Smooth muscle cell (in vitro differentiated cells): Measurements from ENCODE around the gene SHROOM2. TPM values are rescaled to one million over a fixed set of nuclear protein-coding genes. Genes with fewer than 3 reads are reported as not detected.

ENCODE experiments used
- DNase-seq: peaks from one replicate; lab custom pipeline; 2025; ENCODE audit not compliant: unreplicated experiment; lab: John Stamatoyannopoulos, UW
- H2AFZ ChIP-seq: fragments of 200-600 bp; sonication (generic); 2 replicates; pipeline ENCODE4 v1.6.0; 2016; ENCODE audit warnings: antibody characterized with exemption, low read depth, mild to moderate bottlenecking
- H3F3A ChIP-seq: fragments of 200-600 bp; sonication (generic); 2 replicates; pipeline ENCODE4 v1.6.0; 2017; ENCODE audit warnings: antibody characterized with exemption, low read depth
- H3K27ac ChIP-seq: fragments of 200-600 bp; sonication (generic); 2 replicates; pipeline ENCODE4 v1.5.1; 2016; ENCODE audit warnings: low read depth, mild to moderate bottlenecking
- H3K27me3 ChIP-seq: fragments of 200-600 bp; sonication (generic); 2 replicates; pipeline ENCODE4 v1.6.1; 2016; ENCODE audit warnings: low read depth, mild to moderate bottlenecking
- H3K36me3 ChIP-seq: fragments of 200-600 bp; sonication (generic); 2 replicates; pipeline ENCODE4 v1.5.1; 2016; ENCODE audit warnings: low read depth
- H3K4me1 ChIP-seq: fragments of 200-600 bp; sonication (generic); 2 replicates; pipeline ENCODE4 v1.5.1; 2016; ENCODE audit warnings: low read depth
- H3K4me2 ChIP-seq: fragments of 200-600 bp; sonication (generic); 2 replicates; pipeline ENCODE4 v1.6.0; 2016; ENCODE audit warnings: mild to moderate bottlenecking
- H3K4me3 ChIP-seq: fragments of 200-600 bp; sonication (generic); 2 replicates; pipeline ENCODE4 v1.5.1; 2016; ENCODE audit warnings: mild to moderate bottlenecking
- H3K79me2 ChIP-seq: fragments of 200-600 bp; sonication (generic); 2 replicates; pipeline ENCODE4 v1.6.0; 2016; ENCODE audit warnings: low read depth, mild to moderate bottlenecking
- H3K9ac ChIP-seq: fragments of 200-600 bp; sonication (generic); 2 replicates; pipeline ENCODE4 v1.6.0; 2016; ENCODE audit warnings: low read depth
- H3K9me3 ChIP-seq: fragments of 200-600 bp; sonication (generic); replicated peaks from 2 replicates; pipeline ENCODE4 v1.5.1; 2016; ENCODE audit warnings: low read depth
- H4K20me1 ChIP-seq: fragments of 200-600 bp; sonication (generic); 2 replicates; pipeline ENCODE4 v1.6.0; 2016; ENCODE audit warnings: low read depth
- WGBS: methylation state at CpG from one replicate; pipeline ENCODE4 v1.1.7; 2016; ENCODE audit warnings: low lambda C conversion rate; 5-methylcytosine and 5-hydroxymethylcytosine counted together
- polyA plus RNA-seq: library from polyadenylated mRNA; unstranded; fragments of >200 nt; fragmentation: Nextera tagmentation; extraction: Ambion mirVana; gene quantifications from 2 replicates; pipeline ENCODE4 v1.2.1, GENCODE V29; 2016
- total RNA-seq: library from RNA; depleted of rRNA; stranded (reverse); fragments of >200 nt; gene quantifications from 2 replicates; pipeline ENCODE4 v1.2.3, GENCODE V29; 2014
- TF ChIP-seq, protein P1 (sequence below): fragments of 200-600 bp; sonication (generic); IDR thresholded peaks from 2 replicates; pipeline ENCODE4 v1.5.1; 2017; ENCODE audit warnings: borderline replicate concordance, mild to moderate bottlenecking, antibody characterized with exemption; ENCODE audit not compliant: insufficient read depth, poor library complexity, severe bottlenecking

The SHROOM2 gene
- total and polyA plus RNA-seq, 2 experiments from 2014 or later: 5.5 to 8.9 TPM

GRCh38 chrX:9899640-9900111, 113.4 kb downstream of the SHROOM2 start:
- Histone ChIP-seq H3K27ac (peak overlapping the region; percentile 91), H3K4me2 (peak overlapping the region; percentile 65), H3K79me2 (peaks cover 4% of the 10 kb centered on the region), H4K20me1 (no peaks in the 10 kb centered on the region), H3K9ac (no peak overlapping the region), H3F3A (no peaks in the 10 kb centered on the region), H3K27me3 (no peaks in the 10 kb centered on the region), H3K9me3 (no peaks in the 10 kb centered on the region), H3K4me3 (no peak overlapping the region), H2AFZ (no peak overlapping the region), H3K36me3 (no peaks in the 10 kb centered on the region), H3K4me1 (no peaks in the 10 kb centered on the region)
- WGBS: 55% methylated on average over 17 of the region's 17 CpGs
- TF ChIP-seq, protein P1, sequence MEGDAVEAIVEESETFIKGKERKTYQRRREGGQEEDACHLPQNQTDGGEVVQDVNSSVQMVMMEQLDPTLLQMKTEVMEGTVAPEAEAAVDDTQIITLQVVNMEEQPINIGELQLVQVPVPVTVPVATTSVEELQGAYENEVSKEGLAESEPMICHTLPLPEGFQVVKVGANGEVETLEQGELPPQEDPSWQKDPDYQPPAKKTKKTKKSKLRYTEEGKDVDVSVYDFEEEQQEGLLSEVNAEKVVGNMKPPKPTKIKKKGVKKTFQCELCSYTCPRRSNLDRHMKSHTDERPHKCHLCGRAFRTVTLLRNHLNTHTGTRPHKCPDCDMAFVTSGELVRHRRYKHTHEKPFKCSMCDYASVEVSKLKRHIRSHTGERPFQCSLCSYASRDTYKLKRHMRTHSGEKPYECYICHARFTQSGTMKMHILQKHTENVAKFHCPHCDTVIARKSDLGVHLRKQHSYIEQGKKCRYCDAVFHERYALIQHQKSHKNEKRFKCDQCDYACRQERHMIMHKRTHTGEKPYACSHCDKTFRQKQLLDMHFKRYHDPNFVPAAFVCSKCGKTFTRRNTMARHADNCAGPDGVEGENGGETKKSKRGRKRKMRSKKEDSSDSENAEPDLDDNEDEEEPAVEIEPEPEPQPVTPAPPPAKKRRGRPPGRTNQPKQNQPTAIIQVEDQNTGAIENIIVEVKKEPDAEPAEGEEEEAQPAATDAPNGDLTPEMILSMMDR: no peak
- no peak for DNase-seq

GRCh38 chrX:9902656-9903055, 116.4 kb downstream of the SHROOM2 start:
- H3K27ac ChIP-seq: no peak overlapping the region
- H3K9me3 ChIP-seq: no peaks in the 10 kb centered on the region
- TF ChIP-seq, protein P1: no peak
- no peak overlapping the region for H3K9ac ChIP-seq
- no peak overlapping the region for H2AFZ ChIP-seq
- no peaks in the 10 kb centered on the region for H3K36me3 ChIP-seq
- H3K79me2 ChIP-seq: peaks cover 4% of the 10 kb centered on the region
- H3K27me3 ChIP-seq: no peaks in the 10 kb centered on the region
- 75% methylated on average over 6 of the region's 6 CpGs for WGBS
- H3K4me3 ChIP-seq: no peak overlapping the region
- no peaks in the 10 kb centered on the region for H4K20me1 ChIP-seq
- no peak for DNase-seq
- H3F3A ChIP-seq: no peaks in the 10 kb centered on the region
- no peak overlapping the region for H3K4me2 ChIP-seq
- no peaks in the 10 kb centered on the region for H3K4me1 ChIP-seq

GRCh38 chrX:9903146-9903545, 116.9 kb downstream of the SHROOM2 start:
- Histone ChIP-seq H4K20me1 (no peaks in the 10 kb centered on the region), H3K4me3 (no peak overlapping the region), H3K79me2 (peaks cover 4% of the 10 kb centered on the region), H3K27ac (no peak overlapping the region), H3F3A (no peaks in the 10 kb centered on the region), H3K4me1 (no peaks in the 10 kb centered on the region), H3K4me2 (no peak overlapping the region), H3K36me3 (no peaks in the 10 kb centered on the region), H2AFZ (no peak overlapping the region), H3K9ac (no peak overlapping the region), H3K27me3 (no peaks in the 10 kb centered on the region), H3K9me3 (no peaks in the 10 kb centered on the region)
- DNase-seq: no peak
- TF ChIP-seq, protein P1: no peak
- WGBS: 80% methylated on average over 5 of the region's 5 CpGs

DNA sequence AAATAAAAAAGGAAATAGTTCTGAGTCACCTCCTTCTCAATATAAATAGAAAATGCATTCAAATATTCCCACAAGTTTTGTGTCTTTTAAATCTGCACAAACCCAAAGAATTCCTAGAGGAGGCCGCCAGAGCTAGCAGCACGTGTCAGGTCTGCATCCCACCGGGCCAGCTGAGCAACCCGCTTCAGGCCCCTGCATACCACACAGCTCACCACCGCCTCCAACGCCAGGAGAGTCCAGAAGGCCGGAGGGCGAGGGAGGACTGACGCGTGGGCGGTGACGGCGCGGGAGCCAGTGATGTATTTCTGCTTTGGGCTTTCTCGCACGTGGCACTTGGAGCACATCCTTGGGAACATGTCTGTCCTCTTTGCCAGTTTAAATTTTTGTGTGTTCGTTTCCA, 119.1 kb downstream of the SHROOM2 start:
- Histone ChIP-seq H3K27ac (peak overlapping the region; percentile 35), H3K4me2 (no peak overlapping the region)

More for the DNA sequence above, 119.1 kb downstream of the SHROOM2 start:
- H3K36me3 ChIP-seq: no peaks in the 10 kb centered on the region
- no peaks in the 10 kb centered on the region for H3K27me3 ChIP-seq
- no peaks in the 10 kb centered on the region for H3K4me1 ChIP-seq
- 50% methylated on average over 17 of the region's 17 CpGs for WGBS
- H3K9ac ChIP-seq: no peak overlapping the region
- no peak for DNase-seq
- H3K9me3 ChIP-seq: no peaks in the 10 kb centered on the region
- no peaks in the 10 kb centered on the region for H3F3A ChIP-seq
- H2AFZ ChIP-seq: no peak overlapping the region
- TF ChIP-seq, protein P1: no peak
- no peaks in the 10 kb centered on the region for H4K20me1 ChIP-seq
- peaks cover 4% of the 10 kb centered on the region for H3K79me2 ChIP-seq
- no peak overlapping the region for H3K4me3 ChIP-seq
